Liver (tissue), 9 donors: ENCODE data around the gene TNFSF13. TPM values are rescaled to one million over a fixed set of nuclear protein-coding genes. Genes with fewer than 3 reads are reported as not detected.

Source experiments
- DNase-seq: peaks from one replicate; pipeline ENCODE4 v3.0.0-alpha.2; 2017; ENCODE audit warnings: low spot score
- H3K27ac ChIP-seq, 2 donors: one replicate each; pipeline ENCODE4 v1.7.0; 2013; ENCODE audit warnings: inconsistent platforms in 2 of 2, low read length in 2 of 2, control low read depth in 1 of 2, low read depth in 1 of 2, mild to moderate bottlenecking in 1 of 2
- H3K27me3 ChIP-seq, 4 donors: one replicate each; pipeline versions ENCODE4 v1.6.1 to v1.7.0; 2013; ENCODE audit warnings: low read length in 3 of 4, inconsistent platforms in 1 of 4, mild to moderate bottlenecking in 1 of 4, moderate library complexity in 1 of 4; ENCODE audit not compliant: control insufficient read depth in 4 of 4, insufficient read depth in 4 of 4
- H3K36me3 ChIP-seq, 4 donors: one replicate each; pipeline versions ENCODE4 v1.6.1 to v1.7.0; 2013; ENCODE audit warnings: low read length in 3 of 4, mild to moderate bottlenecking in 3 of 4, low read depth in 1 of 4, moderate library complexity in 1 of 4; ENCODE audit not compliant: control insufficient read depth in 4 of 4, insufficient read depth in 3 of 4
- H3K4me1 ChIP-seq, 4 donors: one replicate each; pipeline versions ENCODE4 v1.6.1 to v1.7.0; 2013; ENCODE audit warnings: low read length in 3 of 4, mild to moderate bottlenecking in 3 of 4, moderate library complexity in 1 of 4; ENCODE audit not compliant: control insufficient read depth in 4 of 4, insufficient read depth in 4 of 4
- H3K4me3 ChIP-seq, 3 donors: one replicate each; pipeline versions ENCODE4 v1.6.1 to v1.7.0; 2013; ENCODE audit warnings: low read length in 3 of 3, control low read depth in 1 of 3, low read depth in 1 of 3, mild to moderate bottlenecking in 1 of 3
- H3K9ac ChIP-seq, 2 donors: one replicate each; pipeline ENCODE4 v1.7.0; 2013; ENCODE audit warnings: low read length in 2 of 2, mild to moderate bottlenecking in 2 of 2, moderate library complexity in 2 of 2, control low read depth in 1 of 2, low read depth in 1 of 2
- H3K9me3 ChIP-seq, 4 donors: one replicate each; pipeline versions ENCODE4 v1.6.1 to v1.7.0; 2013; ENCODE audit warnings: low read length in 3 of 4; ENCODE audit not compliant: control insufficient read depth in 4 of 4
- CTCF ChIP-seq: fragments of 150-350 bp; IDR thresholded peaks from 2 replicates; pipeline ENCODE4 v1.5.1; 2017; ENCODE audit warnings: improper control_type of control experiment, low read depth, low read length; ENCODE audit not compliant: missing input control
- FOXA2 ChIP-seq: IDR thresholded peaks from 2 replicates; pipeline ENCODE4 v1.6.1; 2016; ENCODE audit warnings: antibody characterized with exemption
- HNF4G ChIP-seq: IDR thresholded peaks from 2 replicates; pipeline ENCODE4 v1.6.1; 2016; ENCODE audit warnings: antibody characterized with exemption
- NR2F2 ChIP-seq: IDR thresholded peaks from 2 replicates; pipeline ENCODE4 v1.6.1; 2016; ENCODE audit warnings: antibody characterized with exemption
- RAD21 ChIP-seq, 2 donors: IDR thresholded peaks; 2 replicates each; pipeline ENCODE4 v1.6.1; 2016; ENCODE audit warnings: antibody characterized with exemption in 2 of 2, mild to moderate bottlenecking in 2 of 2
- RXRA ChIP-seq, 2 donors: IDR thresholded peaks; 2 replicates each; pipeline ENCODE4 v1.6.1; 2017 to 2018; ENCODE audit warnings: antibody characterized with exemption in 2 of 2, mild to moderate bottlenecking in 1 of 2
- SP1 ChIP-seq: IDR thresholded peaks from 2 replicates; pipeline ENCODE4 v1.6.1; 2018; ENCODE audit warnings: antibody characterized with exemption, mild to moderate bottlenecking
- TAF1 ChIP-seq: conservative IDR thresholded peaks from 2 replicates; pipeline ENCODE4 v1.6.1; 2016; ENCODE audit warnings: antibody characterized with exemption, mild to moderate bottlenecking
- YY1 ChIP-seq: IDR thresholded peaks from 2 replicates; pipeline ENCODE4 v1.6.1; 2016; ENCODE audit warnings: antibody characterized with exemption, mild to moderate bottlenecking
- ZBTB33 ChIP-seq: IDR thresholded peaks from 2 replicates; pipeline ENCODE4 v1.6.1; 2016; ENCODE audit warnings: antibody characterized with exemption
- WGBS: extraction: QIAGEN DNeasy Blood & Tissue Kit; methylation state at CpG from one replicate; pipeline ENCODE4 v1.1.7; 2013; 5-methylcytosine and 5-hydroxymethylcytosine counted together
- polyA plus RNA-seq, 2 donors: library from polyadenylated mRNA; stranded (reverse) in 1 of 2; unstranded in 1 of 2; fragments of 200-250 nt in 1 of 2; fragments of >200 nt in 1 of 2; fragmentation: Nextera tagmentation in 1 of 2; extraction: Ambion mirVana in 1 of 2; gene quantifications; one replicate each; pipeline versions ENCODE4 v1.2.1 to v1.2.3, GENCODE V29; 2013 to 2015
- total RNA-seq, 2 donors: library from RNA; depleted of rRNA; stranded (reverse); fragments of >200 nt; gene quantifications; one replicate each; pipeline ENCODE4 v1.2.3, GENCODE V29; 2014
- TF ChIP-seq, protein P1 (sequence below): IDR thresholded peaks from 2 replicates; pipeline ENCODE4 v1.6.1; 2016; ENCODE audit warnings: antibody characterized with exemption
- TF ChIP-seq, protein P2 (sequence below): IDR thresholded peaks from 2 replicates; pipeline ENCODE4 v1.6.1; 2016; ENCODE audit warnings: antibody characterized with exemption
- TF ChIP-seq, protein P3 (sequence below): IDR thresholded peaks from 2 replicates; pipeline ENCODE4 v1.6.1; 2016; ENCODE audit warnings: antibody characterized with exemption, mild to moderate bottlenecking
- donor health status: healthy.
- donor health status: healthy.
- donor health status: healthy.
- donor health status: healthy.
- donor health status: healthy.

Gene TNFSF13
- total RNA-seq = 1 to 10 TPM; 1.4 to 4.6 TPM
- polyA plus RNA-seq = 1 to 10 TPM; 4.4 to 9.3 TPM

DNA sequence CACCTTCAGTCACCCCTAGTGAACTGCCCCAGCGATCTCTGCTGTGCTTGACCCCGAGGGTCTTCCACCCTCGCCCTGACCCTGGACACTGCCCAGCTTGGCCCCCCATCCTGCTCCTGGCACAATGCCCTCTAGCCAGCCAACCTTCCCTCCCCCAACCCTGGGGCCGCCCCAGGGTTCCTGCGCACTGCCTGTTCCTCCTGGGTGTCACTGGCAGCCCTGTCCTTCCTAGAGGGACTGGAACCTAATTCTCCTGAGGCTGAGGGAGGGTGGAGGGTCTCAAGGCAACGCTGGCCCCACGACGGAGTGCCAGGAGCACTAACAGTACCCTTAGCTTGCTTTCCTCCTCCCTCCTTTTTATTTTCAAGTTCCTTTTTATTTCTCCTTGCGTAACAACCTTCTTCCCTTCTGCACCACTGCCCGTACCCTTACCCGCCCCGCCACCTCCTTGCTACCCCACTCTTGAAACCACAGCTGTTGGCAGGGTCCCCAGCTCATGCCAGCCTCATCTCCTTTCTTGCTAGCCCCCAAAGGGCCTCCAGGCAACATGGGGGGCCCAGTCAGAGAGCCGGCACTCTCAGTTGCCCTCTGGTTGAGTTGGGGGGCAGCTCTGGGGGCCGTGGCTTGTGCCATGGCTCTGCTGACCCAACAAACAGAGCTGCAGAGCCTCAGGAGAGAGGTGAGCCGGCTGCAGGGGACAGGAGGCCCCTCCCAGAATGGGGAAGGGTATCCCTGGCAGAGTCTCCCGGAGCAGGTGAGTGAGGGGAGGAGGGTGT is at the start of gene TNFSF13:
TNFSF13 (plus strand) TSS at position 207 of the 776 bp plus-strand sequence; CDS start at position 497, 290 bp downstream.
- no peak for DNase-seq
- Histone ChIP-seq H3K9me3 (no peaks in the 10 kb centered on the region), H3K36me3 (no peaks in the 10 kb centered on the region), H3K27me3 (no peaks in the 10 kb centered on the region), H3K4me3 (peak within 1 kb of the TSS in 2 of 3 donors; percentile 0 to 31), H3K4me1 (peaks cover 10 to 52% (median 38%) of the 10 kb centered on the region in 4 donors), H3K9ac (peak within 1 kb of the TSS in 1 of 2 donors; percentile 76), H3K27ac (peak within 1 kb of the TSS; percentile 79 to 94)
- 53% methylated on average over 16 of the region's 16 CpGs for WGBS
- TF ChIP-seq HNF4G (no peak), NR2F2 (peak; percentile 58)

GRCh38 chr17:7508846-7509245 is 49.7 kb upstream of the TNFSF13 start:
- WGBS = 90% methylated on average over 9 of the region's 9 CpGs

More at GRCh38 chr17:7508846-7509245, 49.7 kb upstream of the TNFSF13 start:
- Histone ChIP-seq H3K4me1 (no peaks in the 10 kb centered on the region), H3K9ac (no peak overlapping the region), H3K36me3 (peaks cover 18 to 91% (median 65%) of the 10 kb centered on the region in 4 donors), H3K9me3 (no peaks in the 10 kb centered on the region), H3K27ac (no peak overlapping the region), H3K4me3 (no peak overlapping the region), H3K27me3 (no peaks in the 10 kb centered on the region)
- no peak for TF ChIP-seq TAF1
- no peak for TF ChIP-seq ZBTB33
- TF ChIP-seq YY1 = no peak
- no peak for TF ChIP-seq HNF4G
- TF ChIP-seq, protein P1, sequence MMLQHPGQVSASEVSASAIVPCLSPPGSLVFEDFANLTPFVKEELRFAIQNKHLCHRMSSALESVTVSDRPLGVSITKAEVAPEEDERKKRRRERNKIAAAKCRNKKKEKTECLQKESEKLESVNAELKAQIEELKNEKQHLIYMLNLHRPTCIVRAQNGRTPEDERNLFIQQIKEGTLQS = no peak
- no peak for TF ChIP-seq CTCF
- TF ChIP-seq, protein P2, sequence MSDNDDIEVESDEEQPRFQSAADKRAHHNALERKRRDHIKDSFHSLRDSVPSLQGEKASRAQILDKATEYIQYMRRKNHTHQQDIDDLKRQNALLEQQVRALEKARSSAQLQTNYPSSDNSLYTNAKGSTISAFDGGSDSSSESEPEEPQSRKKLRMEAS = no peak
- no peak for TF ChIP-seq RXRA (IDR thresholded peaks at IDR 0.05)
- no peak for TF ChIP-seq FOXA2
- no peak for TF ChIP-seq SP1
- TF ChIP-seq, protein P3, sequence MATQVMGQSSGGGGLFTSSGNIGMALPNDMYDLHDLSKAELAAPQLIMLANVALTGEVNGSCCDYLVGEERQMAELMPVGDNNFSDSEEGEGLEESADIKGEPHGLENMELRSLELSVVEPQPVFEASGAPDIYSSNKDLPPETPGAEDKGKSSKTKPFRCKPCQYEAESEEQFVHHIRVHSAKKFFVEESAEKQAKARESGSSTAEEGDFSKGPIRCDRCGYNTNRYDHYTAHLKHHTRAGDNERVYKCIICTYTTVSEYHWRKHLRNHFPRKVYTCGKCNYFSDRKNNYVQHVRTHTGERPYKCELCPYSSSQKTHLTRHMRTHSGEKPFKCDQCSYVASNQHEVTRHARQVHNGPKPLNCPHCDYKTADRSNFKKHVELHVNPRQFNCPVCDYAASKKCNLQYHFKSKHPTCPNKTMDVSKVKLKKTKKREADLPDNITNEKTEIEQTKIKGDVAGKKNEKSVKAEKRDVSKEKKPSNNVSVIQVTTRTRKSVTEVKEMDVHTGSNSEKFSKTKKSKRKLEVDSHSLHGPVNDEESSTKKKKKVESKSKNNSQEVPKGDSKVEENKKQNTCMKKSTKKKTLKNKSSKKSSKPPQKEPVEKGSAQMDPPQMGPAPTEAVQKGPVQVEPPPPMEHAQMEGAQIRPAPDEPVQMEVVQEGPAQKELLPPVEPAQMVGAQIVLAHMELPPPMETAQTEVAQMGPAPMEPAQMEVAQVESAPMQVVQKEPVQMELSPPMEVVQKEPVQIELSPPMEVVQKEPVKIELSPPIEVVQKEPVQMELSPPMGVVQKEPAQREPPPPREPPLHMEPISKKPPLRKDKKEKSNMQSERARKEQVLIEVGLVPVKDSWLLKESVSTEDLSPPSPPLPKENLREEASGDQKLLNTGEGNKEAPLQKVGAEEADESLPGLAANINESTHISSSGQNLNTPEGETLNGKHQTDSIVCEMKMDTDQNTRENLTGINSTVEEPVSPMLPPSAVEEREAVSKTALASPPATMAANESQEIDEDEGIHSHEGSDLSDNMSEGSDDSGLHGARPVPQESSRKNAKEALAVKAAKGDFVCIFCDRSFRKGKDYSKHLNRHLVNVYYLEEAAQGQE = no peak
- no peak for TF ChIP-seq RAD21 (IDR thresholded peaks at IDR 0.05)
- no peak for TF ChIP-seq NR2F2
- DNase-seq = no peak
